Natural killer cell (primary cell): Measurements from ENCODE around the gene STRIP1. TPM values are rescaled to one million over a fixed set of nuclear protein-coding genes. Genes with fewer than 3 reads are reported as not detected.

ENCODE experiments used
- ATAC-seq, 3 donors: fragments of 150-1000 bp in 2 of 3; fragments of 200-7000 bp in 1 of 3; cut with Tn5 transposase; 1 replicate in 1 of 3; 2 replicates in 2 of 3; pipeline ENCODE4 v1.10.0; 2021; ENCODE audit warnings: mild to moderate bottlenecking in 2 of 3, moderate library complexity in 2 of 3
- DNase-seq, 2 donors: peaks; one replicate each; pipeline versions ENCODE4 v3.0.0 to v3.0.0-alpha.2; 2013 to 2021; ENCODE audit warnings: mixed read lengths in 1 of 2
- H3K27ac ChIP-seq: one replicate; pipeline ENCODE4 v1.5.1; 2013; ENCODE audit warnings: mild to moderate bottlenecking, low read length
- H3K27me3 ChIP-seq: one replicate; pipeline ENCODE4 v1.6.1; 2013; ENCODE audit warnings: low read length; ENCODE audit not compliant: control insufficient read depth, insufficient read depth
- H3K36me3 ChIP-seq: one replicate; pipeline ENCODE4 v1.6.1; 2013; ENCODE audit warnings: low read length; ENCODE audit not compliant: control insufficient read depth, insufficient read depth
- H3K4me1 ChIP-seq: one replicate; pipeline ENCODE4 v1.6.1; 2013; ENCODE audit warnings: low read length; ENCODE audit not compliant: control insufficient read depth, insufficient read depth
- H3K4me3 ChIP-seq: one replicate; pipeline ENCODE4 v1.5.1; 2013; ENCODE audit warnings: low read length
- H3K9me3 ChIP-seq: one replicate; pipeline ENCODE4 v1.6.1; 2013; ENCODE audit warnings: low read length; ENCODE audit not compliant: control insufficient read depth, insufficient read depth
- H3K27ac Mint-ChIP-seq, 2 donors: one replicate each; pipeline ENCODE4 v1.8.0; 2022; ENCODE audit warnings: mild to moderate bottlenecking in 2 of 2, mixed read lengths in 2 of 2, moderate library complexity in 1 of 2
- H3K27me3 Mint-ChIP-seq, 2 donors: one replicate each; pipeline ENCODE4 v1.8.0; 2022; ENCODE audit warnings: low read depth in 2 of 2, mixed read lengths in 2 of 2
- H3K36me3 Mint-ChIP-seq: one replicate; pipeline ENCODE4 v1.8.0; 2022; ENCODE audit warnings: mixed read lengths
- H3K4me1 Mint-ChIP-seq, 2 donors: one replicate each; pipeline ENCODE4 v1.8.0; 2022; ENCODE audit warnings: mixed read lengths in 2 of 2
- H3K4me3 Mint-ChIP-seq: one replicate; pipeline ENCODE4 v1.8.0; 2022; ENCODE audit warnings: mild to moderate bottlenecking, moderate library complexity, mixed read lengths
- H3K9me3 Mint-ChIP-seq, 2 donors: one replicate each; pipeline ENCODE4 v1.8.0; 2022; ENCODE audit warnings: mixed read lengths in 2 of 2
- CTCF ChIP-seq: fragments of 200-600 bp; IDR thresholded peaks from one replicate; pipeline ENCODE4 v1.8.0; 2022; ENCODE audit warnings: antibody characterized with exemption
- WGBS: methylation state at CpG from one replicate; pipeline ENCODE4 v1.1.7; 2013; ENCODE audit warnings: missing lambda C conversion rate; ENCODE audit not compliant: insufficient coverage; 5-methylcytosine and 5-hydroxymethylcytosine counted together
- intact Hi-C: fragments of 100-400 bp; cut with micrococcal nuclease; formaldehyde crosslinking; loops from one replicate; pipeline ENCODE4 v1.14.2; 2022
- total RNA-seq, 4 donors: library from RNA; stranded (reverse); fragments of 120-200 nt in 1 of 4; gene quantifications; one replicate each; pipeline versions ENCODE4 v1.2.3 to v1.2.4, GENCODE V29; 2013 to 2022

Gene STRIP1
- total RNA-seq, 3 donors from 2014 or later (not counting 1 experiment from before 2014, with no cell fraction given) = 92.4 to 139 (median 130) TPM

- Histone ChIP-seq H3K4me3 (no peak overlapping the region), H3K4me1 (no peaks in the 10 kb centered on the region), H3K9me3 (no peaks in the 10 kb centered on the region), H3K27me3 (no peaks in the 10 kb centered on the region), H3K36me3 (peaks cover 36% of the 10 kb centered on the region), H3K27ac (no peak overlapping the region)
- DNase-seq (no peak), ATAC-seq (no peak)
- WGBS = 91% methylated on average over 6 of the region's 6 CpGs
- no peaks in the 10 kb centered on the region for H3K9me3 Mint-ChIP-seq
- H3K27ac Mint-ChIP-seq = no peak overlapping the region
- peaks cover 5% of the 10 kb centered on the region in 2 donors for H3K4me1 Mint-ChIP-seq
- no peak for TF ChIP-seq CTCF
- peaks cover 7% of the 10 kb centered on the region for H3K36me3 Mint-ChIP-seq
- intact Hi-C loops = no loop called here
- no peak overlapping the region for H3K4me3 Mint-ChIP-seq
- no peaks in the 10 kb centered on the region for H3K27me3 Mint-ChIP-seq
Observed at GRCh38 chr1:110059133-110059863, 24.9 kb downstream of the STRIP1 start.

- Histone ChIP-seq H3K36me3 (peaks cover 27% of the 10 kb centered on the region), H3K4me1 (no peaks in the 10 kb centered on the region), H3K9me3 (no peaks in the 10 kb centered on the region), H3K4me3 (no peak overlapping the region), H3K27ac (no peak overlapping the region), H3K27me3 (no peaks in the 10 kb centered on the region)
- DNase-seq (peak; percentile 65 to 82), ATAC-seq (peak; percentile 76 to 83 (median 78))
- 89% methylated on average over 7 of the region's 9 CpGs for WGBS
- intact Hi-C loops = no loop called here
- Mint-ChIP-seq H3K36me3 (peaks cover 7% of the 10 kb centered on the region), H3K9me3 (no peaks in the 10 kb centered on the region), H3K4me1 (peaks cover 5% of the 10 kb centered on the region in 2 donors), H3K27ac (peak overlapping the region in 1 of 2 donors; percentile 59), H3K27me3 (no peaks in the 10 kb centered on the region), H3K4me3 (no peak overlapping the region)
- TF ChIP-seq CTCF = peak; percentile 78
Observed at GRCh38 chr1:110060034-110060661, 25.7 kb downstream of the STRIP1 start.

GRCh38 chr1:110060662-110061060 is 26.2 kb downstream of the STRIP1 start:
- no peak for DNase-seq
- no peaks in the 10 kb centered on the region for H3K27me3 Mint-ChIP-seq
- Histone ChIP-seq H3K4me1 (no peaks in the 10 kb centered on the region), H3K27me3 (no peaks in the 10 kb centered on the region), H3K36me3 (peaks cover 22% of the 10 kb centered on the region), H3K9me3 (no peaks in the 10 kb centered on the region), H3K4me3 (no peak overlapping the region), H3K27ac (no peak overlapping the region)
- H3K36me3 Mint-ChIP-seq = peaks cover 7% of the 10 kb centered on the region
- intact Hi-C loops = no loop called here
- WGBS = 96% methylated on average over 7 of the region's 7 CpGs
- H3K4me1 Mint-ChIP-seq = peaks cover 5% of the 10 kb centered on the region in 2 donors
- no peak for ATAC-seq
- no peak overlapping the region for H3K4me3 Mint-ChIP-seq
- H3K9me3 Mint-ChIP-seq = no peaks in the 10 kb centered on the region
- no peak overlapping the region for H3K27ac Mint-ChIP-seq
- TF ChIP-seq CTCF = no peak
